Natural killer cell treated with Interleukin-12 subunit alpha and Interleukin-12 subunit beta and Interleukin-15 and Interleukin-18, amount 100 ng/mL, for 72 hours (primary cell): ENCODE data around the gene PTPRO. TPM values are rescaled to one million over a fixed set of nuclear protein-coding genes. Genes with fewer than 3 reads are reported as not detected.

Experiments
- ATAC-seq, 2 donors: fragments of 150-1000 bp; cut with Tn5 transposase in 1 of 2; sonication (Bioruptor Pico), chemical (Tn5 transposase) in 1 of 2; 2 replicates each; pipeline ENCODE4 v1.10.0; 2021
- DNase-seq: peaks from one replicate; pipeline ENCODE4 v3.0.0; 2022; ENCODE audit warnings: low spot score
- H3K27ac Mint-ChIP-seq, 2 donors: 1 replicate in 1 of 2; 2 replicates in 1 of 2; pipeline ENCODE4 v1.8.0; 2022; ENCODE audit warnings: mixed read lengths in 2 of 2, mild to moderate bottlenecking in 1 of 2, moderate library complexity in 1 of 2
- H3K27me3 Mint-ChIP-seq, 2 donors: 1 replicate in 1 of 2; 2 replicates in 1 of 2; pipeline ENCODE4 v1.8.0; 2022; ENCODE audit warnings: mixed read lengths in 2 of 2
- H3K36me3 Mint-ChIP-seq: one replicate; pipeline ENCODE4 v1.8.0; 2022; ENCODE audit warnings: mixed read lengths
- H3K4me1 Mint-ChIP-seq, 2 donors: 1 replicate in 1 of 2; 2 replicates in 1 of 2; pipeline ENCODE4 v1.8.0; 2022; ENCODE audit warnings: low read depth in 2 of 2, mixed read lengths in 2 of 2, mild to moderate bottlenecking in 1 of 2
- H3K4me3 Mint-ChIP-seq: one replicate; pipeline ENCODE4 v1.8.0; 2022; ENCODE audit warnings: mixed read lengths
- H3K9me3 Mint-ChIP-seq: 2 replicates; pipeline ENCODE4 v1.8.0; 2022; ENCODE audit warnings: mixed read lengths
- total RNA-seq, 2 donors: library from RNA; stranded (reverse); gene quantifications; one replicate each; pipeline ENCODE4 v1.2.3, GENCODE V29; 2022

Gene PTPRO
- total RNA-seq, 2 donors from 2014 or later = not detected

DNA sequence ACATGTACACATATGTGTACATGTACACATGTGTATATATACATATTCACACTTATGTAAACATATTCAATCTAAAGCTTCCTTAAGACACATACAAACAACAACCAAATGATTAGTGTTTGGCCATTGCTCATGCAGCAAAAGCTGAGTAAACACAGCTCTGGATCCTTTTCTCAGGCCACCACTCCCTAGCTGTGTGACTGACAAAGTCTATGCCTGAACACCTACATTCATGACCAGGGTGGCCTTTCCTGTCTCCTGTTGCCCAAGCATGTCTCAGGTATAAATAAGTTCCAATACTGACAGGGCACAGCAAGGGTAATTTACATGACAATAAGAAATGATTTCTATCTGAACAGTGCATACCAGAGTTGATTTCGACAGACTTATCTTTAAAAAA is 1.4 kb upstream of the PTPRO start:
- no peak for ATAC-seq
- H3K27ac Mint-ChIP-seq = no peak overlapping the region
- no peaks in the 10 kb centered on the region for H3K4me1 Mint-ChIP-seq
- peaks cover 4% of the 10 kb centered on the region for H3K36me3 Mint-ChIP-seq
- H3K9me3 Mint-ChIP-seq = peaks cover 2% of the 10 kb centered on the region
- H3K27me3 Mint-ChIP-seq = peaks cover 25 to 43% of the 10 kb centered on the region in 2 donors
- no peak overlapping the region for H3K4me3 Mint-ChIP-seq
- DNase-seq = no peak

- H3K27me3 Mint-ChIP-seq = peaks cover 33 to 60% of the 10 kb centered on the region in 2 donors
- peaks cover 4% of the 10 kb centered on the region for H3K36me3 Mint-ChIP-seq
- ATAC-seq (no peak), DNase-seq (no peak)
- peaks cover 2% of the 10 kb centered on the region for H3K9me3 Mint-ChIP-seq
- no peaks in the 10 kb centered on the region for H3K4me1 Mint-ChIP-seq
- H3K27ac Mint-ChIP-seq = no peak overlapping the region
- no peak overlapping the region for H3K4me3 Mint-ChIP-seq
Measured at GRCh38 chr12:15323480-15323879, 1.2 kb downstream of the PTPRO start.

- ATAC-seq = no peak
- H3K9me3 Mint-ChIP-seq = peaks cover 2% of the 10 kb centered on the region
- no peaks in the 10 kb centered on the region for H3K36me3 Mint-ChIP-seq
- no peaks in the 10 kb centered on the region for H3K4me1 Mint-ChIP-seq
- no peak overlapping the region for H3K27ac Mint-ChIP-seq
- H3K27me3 Mint-ChIP-seq = peaks cover 16 to 43% of the 10 kb centered on the region in 2 donors
- H3K4me3 Mint-ChIP-seq = no peak overlapping the region
- DNase-seq = no peak
Measured at GRCh38 chr12:15329891-15330290, 7.6 kb downstream of the PTPRO start.

GRCh38 chr12:15334225-15334624 is 11.9 kb downstream of the PTPRO start:
- Mint-ChIP-seq H3K36me3 (no peaks in the 10 kb centered on the region), H3K9me3 (peaks cover 2% of the 10 kb centered on the region), H3K27me3 (peaks cover 11 to 36% of the 10 kb centered on the region in 2 donors), H3K4me3 (no peak overlapping the region), H3K4me1 (no peaks in the 10 kb centered on the region), H3K27ac (no peak overlapping the region)
- ATAC-seq (no peak), DNase-seq (no peak)

- no peaks in the 10 kb centered on the region for H3K36me3 Mint-ChIP-seq
- no peak for ATAC-seq
- peaks cover 2% of the 10 kb centered on the region for H3K9me3 Mint-ChIP-seq
- peaks cover 9 to 31% of the 10 kb centered on the region in 2 donors for H3K27me3 Mint-ChIP-seq
- no peaks in the 10 kb centered on the region for H3K4me1 Mint-ChIP-seq
- H3K4me3 Mint-ChIP-seq = no peak overlapping the region
- DNase-seq = no peak
- H3K27ac Mint-ChIP-seq = no peak overlapping the region
Measured at GRCh38 chr12:15335959-15336358, 13.7 kb downstream of the PTPRO start.

DNA sequence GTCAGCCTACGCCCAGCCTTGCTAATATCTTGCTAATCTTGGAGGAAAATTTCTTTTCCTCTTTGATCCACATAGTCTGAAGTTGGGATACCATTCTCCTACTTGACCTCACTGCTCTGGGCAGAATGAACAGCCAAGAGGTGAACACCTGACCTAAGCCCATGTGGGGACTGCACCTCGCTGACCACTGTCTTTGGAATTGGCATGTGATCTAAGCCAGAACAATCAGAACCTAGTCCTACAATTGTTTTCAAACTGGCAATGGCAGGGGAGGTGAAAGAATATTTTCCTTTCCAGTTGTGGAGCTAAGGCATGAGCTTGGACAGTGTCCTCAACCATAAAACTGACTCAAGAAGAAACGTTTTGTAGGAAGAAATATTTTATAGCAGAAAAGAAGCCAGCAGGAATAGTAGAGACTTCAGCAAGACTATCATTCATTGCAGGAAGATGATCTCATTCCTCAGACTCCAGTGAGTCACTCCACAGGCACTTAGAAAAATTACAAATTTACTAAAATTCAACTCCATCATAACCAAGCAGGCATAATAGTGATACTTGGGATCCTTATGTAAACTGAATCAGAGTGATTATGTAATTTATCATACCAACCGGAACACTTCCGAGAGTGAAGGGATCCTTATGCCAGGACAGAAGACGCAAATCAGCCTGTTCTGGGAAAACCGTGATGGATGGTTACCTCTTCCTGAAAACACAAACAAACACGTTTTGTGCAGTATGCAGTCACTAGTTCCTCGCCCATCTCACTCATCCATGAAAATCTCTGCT is 14.7 kb downstream of the PTPRO start:
- peaks cover 2% of the 10 kb centered on the region for H3K9me3 Mint-ChIP-seq
- DNase-seq (no peak), ATAC-seq (no peak)
- no peak overlapping the region for H3K27ac Mint-ChIP-seq
- H3K4me1 Mint-ChIP-seq = no peaks in the 10 kb centered on the region
- H3K4me3 Mint-ChIP-seq = no peak overlapping the region
- H3K27me3 Mint-ChIP-seq = peaks cover 9 to 29% of the 10 kb centered on the region in 2 donors
- no peaks in the 10 kb centered on the region for H3K36me3 Mint-ChIP-seq

DNA sequence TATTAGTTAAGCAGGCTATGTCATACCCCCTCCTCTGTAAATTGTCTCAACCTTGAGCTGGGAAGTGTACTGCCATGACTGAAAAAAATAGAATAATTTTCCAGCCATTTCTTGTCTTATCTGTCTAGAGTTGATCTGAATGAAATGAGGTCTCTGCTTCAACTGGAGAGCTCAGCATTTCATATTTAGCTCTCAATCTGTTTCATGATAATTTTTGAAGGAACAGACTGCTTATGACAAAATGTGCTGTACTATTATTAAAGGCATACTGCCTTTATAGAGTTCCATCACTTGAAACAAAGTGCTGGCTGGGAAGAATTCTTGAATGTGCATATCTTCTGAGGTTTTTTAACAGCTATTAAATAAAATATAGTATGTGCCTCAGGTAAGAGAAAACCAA is 19.1 kb downstream of the PTPRO start:
- no peak for DNase-seq
- no peak for ATAC-seq
- no peak overlapping the region for H3K4me3 Mint-ChIP-seq
- no peaks in the 10 kb centered on the region for H3K4me1 Mint-ChIP-seq
- H3K36me3 Mint-ChIP-seq = no peaks in the 10 kb centered on the region
- H3K27ac Mint-ChIP-seq = no peak overlapping the region
- H3K27me3 Mint-ChIP-seq = peaks cover 6 to 33% of the 10 kb centered on the region in 2 donors
- H3K9me3 Mint-ChIP-seq = no peaks in the 10 kb centered on the region

- no peaks in the 10 kb centered on the region for H3K9me3 Mint-ChIP-seq
- DNase-seq (no peak), ATAC-seq (no peak)
- H3K4me3 Mint-ChIP-seq = no peak overlapping the region
- no peaks in the 10 kb centered on the region for H3K36me3 Mint-ChIP-seq
- no peak overlapping the region for H3K27ac Mint-ChIP-seq
- peaks cover 0 to 30% of the 10 kb centered on the region in 2 donors for H3K27me3 Mint-ChIP-seq
- no peaks in the 10 kb centered on the region for H3K4me1 Mint-ChIP-seq
Measured at GRCh38 chr12:15344561-15344960, 22.3 kb downstream of the PTPRO start.

DNA sequence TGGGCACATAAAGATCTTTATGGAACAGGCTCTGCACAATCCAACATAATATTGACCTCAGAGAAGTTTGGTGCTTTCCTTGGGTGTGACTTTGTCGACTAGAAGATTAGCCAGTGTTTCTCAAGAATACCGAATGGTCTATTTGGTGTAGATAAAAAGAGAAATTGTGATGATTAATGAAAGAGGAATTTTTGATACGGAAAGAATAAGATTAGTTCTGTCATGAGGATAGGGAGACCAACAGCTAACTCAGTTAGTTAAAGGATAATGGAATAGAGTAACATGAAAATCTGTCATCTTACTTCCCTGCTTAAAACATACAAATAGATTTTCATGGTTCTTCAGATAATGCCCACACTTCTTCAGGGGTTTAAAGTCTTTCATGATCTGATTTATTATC is 24.2 kb downstream of the PTPRO start:
- Mint-ChIP-seq H3K4me1 (no peaks in the 10 kb centered on the region), H3K36me3 (no peaks in the 10 kb centered on the region), H3K27me3 (peaks cover 0 to 30% of the 10 kb centered on the region in 2 donors), H3K27ac (no peak overlapping the region), H3K4me3 (no peak overlapping the region), H3K9me3 (no peaks in the 10 kb centered on the region)
- DNase-seq (no peak), ATAC-seq (no peak)

- H3K9me3 Mint-ChIP-seq = no peaks in the 10 kb centered on the region
- H3K27me3 Mint-ChIP-seq = peaks cover 0 to 23% of the 10 kb centered on the region in 2 donors
- H3K4me1 Mint-ChIP-seq = no peaks in the 10 kb centered on the region
- no peak for ATAC-seq
- H3K4me3 Mint-ChIP-seq = no peak overlapping the region
- H3K27ac Mint-ChIP-seq = no peak overlapping the region
- no peaks in the 10 kb centered on the region for H3K36me3 Mint-ChIP-seq
- no peak for DNase-seq
Measured at GRCh38 chr12:15350643-15351042, 28.3 kb downstream of the PTPRO start.

DNA sequence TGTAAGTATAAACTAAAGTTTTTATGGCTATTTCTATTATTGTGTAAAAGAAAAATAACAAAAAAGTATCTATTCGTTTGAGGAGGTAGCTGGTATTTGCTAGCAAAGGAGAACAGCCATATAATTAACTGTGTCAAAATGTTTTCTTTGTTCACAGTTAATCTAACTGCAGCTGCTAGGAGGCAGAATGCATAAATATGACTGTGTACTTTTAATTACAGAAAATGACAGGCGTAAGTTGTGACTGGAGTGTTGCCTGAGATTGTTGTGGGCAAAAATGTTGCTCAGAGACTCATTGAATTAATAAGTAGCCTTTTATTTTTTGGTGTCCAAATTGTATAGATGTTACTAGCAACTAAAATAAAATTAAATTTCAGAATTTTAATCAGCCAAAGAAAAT is 33.5 kb downstream of the PTPRO start:
- peaks cover 0 to 6% of the 10 kb centered on the region in 2 donors for H3K27me3 Mint-ChIP-seq
- ATAC-seq (no peak), DNase-seq (no peak)
- no peaks in the 10 kb centered on the region for H3K36me3 Mint-ChIP-seq
- no peaks in the 10 kb centered on the region for H3K4me1 Mint-ChIP-seq
- no peak overlapping the region for H3K27ac Mint-ChIP-seq
- no peak overlapping the region for H3K4me3 Mint-ChIP-seq
- no peaks in the 10 kb centered on the region for H3K9me3 Mint-ChIP-seq

DNA sequence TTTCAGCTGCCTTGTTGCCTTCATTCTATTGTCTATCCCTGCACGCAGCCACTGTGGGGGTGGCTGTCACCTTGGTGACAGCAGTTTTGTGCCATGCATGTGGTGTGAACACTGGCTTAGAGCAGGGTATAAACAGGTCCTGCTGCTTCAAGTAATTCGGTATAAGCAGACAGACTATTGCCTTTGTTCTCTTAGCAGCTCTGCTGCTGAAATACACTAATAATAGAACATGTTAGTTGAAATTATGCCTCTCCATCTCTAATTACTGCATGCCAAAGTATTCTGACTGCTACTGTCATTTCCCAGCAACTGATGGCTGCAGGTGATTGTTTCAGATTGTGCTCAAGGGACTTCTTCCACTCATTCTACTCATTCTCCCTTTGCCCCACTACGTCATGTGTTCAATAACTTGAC is 34.6 kb downstream of the PTPRO start:
- no peak for ATAC-seq
- no peak for DNase-seq
- Mint-ChIP-seq H3K4me3 (no peak overlapping the region), H3K4me1 (no peaks in the 10 kb centered on the region), H3K36me3 (no peaks in the 10 kb centered on the region), H3K27ac (no peak overlapping the region), H3K9me3 (no peaks in the 10 kb centered on the region), H3K27me3 (peaks cover 0 to 6% of the 10 kb centered on the region in 2 donors)

GRCh38 chr12:15364221-15365160 is 42.2 kb downstream of the PTPRO start:
- peaks cover 6 to 30% of the 10 kb centered on the region in 2 donors for H3K27me3 Mint-ChIP-seq

GRCh38 chr12:15368812-15369211 is 46.5 kb downstream of the PTPRO start:
- no peaks in the 10 kb centered on the region for H3K4me1 Mint-ChIP-seq
- no peak overlapping the region for H3K27ac Mint-ChIP-seq
- H3K27me3 Mint-ChIP-seq = peaks cover 6 to 37% of the 10 kb centered on the region in 2 donors
- H3K9me3 Mint-ChIP-seq = no peaks in the 10 kb centered on the region
- no peak overlapping the region for H3K4me3 Mint-ChIP-seq
- ATAC-seq = no peak
- no peak for DNase-seq
- peaks cover 2% of the 10 kb centered on the region for H3K36me3 Mint-ChIP-seq

More at GRCh38 chr12:15364221-15365160, 42.2 kb downstream of the PTPRO start:
- Mint-ChIP-seq H3K27ac (no peak overlapping the region), H3K36me3 (no peaks in the 10 kb centered on the region), H3K9me3 (no peaks in the 10 kb centered on the region), H3K4me3 (no peak overlapping the region), H3K4me1 (no peaks in the 10 kb centered on the region)
- no peak for DNase-seq
- ATAC-seq = no peak
